Transverse colon (tissue), 4 donors: ENCODE data around the gene IL1B. TPM values are rescaled to one million over a fixed set of nuclear protein-coding genes. Genes with fewer than 3 reads are reported as not detected.

Experiments used
- DNase-seq: peaks from one replicate; pipeline ENCODE4 v3.0.0-alpha.2; 2019
- H3K27ac ChIP-seq, 4 donors: fragments of 200-600 bp; sonication (generic); 2 replicates each; pipeline ENCODE4 v1.5.1; 2016 to 2018; ENCODE audit warnings: inconsistent platforms in 4 of 4
- H3K27me3 ChIP-seq: fragments of 200-600 bp; sonication (generic); 2 replicates; pipeline ENCODE4 v1.5.1; 2017; ENCODE audit warnings: inconsistent platforms
- H3K36me3 ChIP-seq, 4 donors: fragments of 200-600 bp; sonication (generic); 2 replicates each; pipeline ENCODE4 v1.5.1; 2017 to 2019; ENCODE audit warnings: inconsistent platforms in 4 of 4
- H3K4me1 ChIP-seq, 4 donors: fragments of 200-600 bp; sonication (generic); 2 replicates each; pipeline ENCODE4 v1.5.1; 2017 to 2020; ENCODE audit warnings: inconsistent platforms in 4 of 4
- H3K4me3 ChIP-seq, 4 donors: fragments of 200-600 bp; sonication (generic); 1 replicate in 1 of 4; 2 replicates in 3 of 4; pipeline versions ENCODE4 v1.5.1 to v1.6.1; 2017 to 2019; ENCODE audit warnings: inconsistent platforms in 4 of 4
- H3K9me3 ChIP-seq, 2 donors: fragments of 200-600 bp; sonication (generic); 2 replicates each; pipeline ENCODE4 v1.5.1; 2017 to 2019; ENCODE audit warnings: inconsistent platforms in 2 of 2
- EP300 ChIP-seq: sonication (generic); formaldehyde crosslinking; IDR thresholded peaks from one replicate; pipeline ENCODE4 v1.6.1; 2017; ENCODE audit warnings: antibody characterized with exemption, low read depth
- POLR2A ChIP-seq: fragments of 450-650 bp; IDR thresholded peaks from one replicate; pipeline ENCODE4 v1.6.1; 2016; ENCODE audit warnings: antibody characterized with exemption, mild to moderate bottlenecking, moderate library complexity
- POLR2AphosphoS5 ChIP-seq, 3 donors: sonication (generic); formaldehyde crosslinking; IDR thresholded peaks; one replicate each; pipeline ENCODE4 v1.6.1; 2016; ENCODE audit warnings: antibody characterized with exemption in 3 of 3
- WGBS, 2 donors: methylation state at CpG; one replicate each; pipeline ENCODE4 v1.1.5; 2018; ENCODE audit warnings: low coverage in 1 of 2; 5-methylcytosine and 5-hydroxymethylcytosine counted together
- in situ Hi-C, 4 donors: fragments of 200-750 bp; cut with MboI; loops; one replicate each; pipeline versions ENCODE4 v1.15.0 to v1.15.1; 2017; ENCODE audit warnings: low sequenced_read_pairs in 3 of 4, low pct_ligation_motif_present in 1 of 4, low pct_unique_long_range_greater_than_20kb in 1 of 4
- intact Hi-C: fragments of 100-400 bp; cut with DNase I; formaldehyde crosslinking; loops from one replicate; pipeline ENCODE4 v1.15.1; 2023; ENCODE audit warnings: low total_unique reads
- total RNA-seq, 4 donors: library from RNA; depleted of rRNA; stranded (reverse); fragments of >200 nt; gene quantifications; one replicate each; pipeline ENCODE4 v1.1.0, GENCODE V29; 2016
- TF ChIP-seq, protein P1 (sequence below), 5 experiments: fragments of 200-600 bp in 3 of 5; fragments of 450-650 bp in 2 of 5; sonication (generic) in 3 of 5; IDR thresholded peaks; 1 replicate in 2 of 5; 2 replicates in 3 of 5; pipeline ENCODE4 v1.5.1; 2016 to 2017; ENCODE audit warnings: antibody characterized with exemption in 5 of 5, inconsistent platforms in 3 of 5, mild to moderate bottlenecking in 2 of 5, moderate library complexity in 1 of 5

The IL1B gene
- total RNA-seq, 4 donors from 2014 or later = 1.9 to 7.1 (median 4.6) TPM; not detected in 1

GRCh38 chr2:112787729-112788393 lies 48.7 kb downstream of the IL1B start:
- 87 to 89% methylated on average over 4 of the region's 4 CpGs for WGBS, 2 donors
- no peak overlapping the region for H3K4me3 ChIP-seq
- intact Hi-C loops (no loop called here), in situ Hi-C loops (no loop called here)
- H3K9me3 ChIP-seq = no peaks in the 10 kb centered on the region
- H3K4me1 ChIP-seq = peaks cover 0 to 5% (median 0%) of the 10 kb centered on the region in 4 donors
- no peak overlapping the region for H3K27ac ChIP-seq
- no peak for DNase-seq
- H3K27me3 ChIP-seq = no peaks in the 10 kb centered on the region
- TF ChIP-seq EP300 (no peak), POLR2AphosphoS5 (IDR thresholded peaks at IDR 0.05) (no peak), POLR2A (no peak)
- TF ChIP-seq, protein P1, sequence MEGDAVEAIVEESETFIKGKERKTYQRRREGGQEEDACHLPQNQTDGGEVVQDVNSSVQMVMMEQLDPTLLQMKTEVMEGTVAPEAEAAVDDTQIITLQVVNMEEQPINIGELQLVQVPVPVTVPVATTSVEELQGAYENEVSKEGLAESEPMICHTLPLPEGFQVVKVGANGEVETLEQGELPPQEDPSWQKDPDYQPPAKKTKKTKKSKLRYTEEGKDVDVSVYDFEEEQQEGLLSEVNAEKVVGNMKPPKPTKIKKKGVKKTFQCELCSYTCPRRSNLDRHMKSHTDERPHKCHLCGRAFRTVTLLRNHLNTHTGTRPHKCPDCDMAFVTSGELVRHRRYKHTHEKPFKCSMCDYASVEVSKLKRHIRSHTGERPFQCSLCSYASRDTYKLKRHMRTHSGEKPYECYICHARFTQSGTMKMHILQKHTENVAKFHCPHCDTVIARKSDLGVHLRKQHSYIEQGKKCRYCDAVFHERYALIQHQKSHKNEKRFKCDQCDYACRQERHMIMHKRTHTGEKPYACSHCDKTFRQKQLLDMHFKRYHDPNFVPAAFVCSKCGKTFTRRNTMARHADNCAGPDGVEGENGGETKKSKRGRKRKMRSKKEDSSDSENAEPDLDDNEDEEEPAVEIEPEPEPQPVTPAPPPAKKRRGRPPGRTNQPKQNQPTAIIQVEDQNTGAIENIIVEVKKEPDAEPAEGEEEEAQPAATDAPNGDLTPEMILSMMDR (IDR thresholded peaks at IDR 0.05) = no peak
- no peaks in the 10 kb centered on the region for H3K36me3 ChIP-seq

DNA sequence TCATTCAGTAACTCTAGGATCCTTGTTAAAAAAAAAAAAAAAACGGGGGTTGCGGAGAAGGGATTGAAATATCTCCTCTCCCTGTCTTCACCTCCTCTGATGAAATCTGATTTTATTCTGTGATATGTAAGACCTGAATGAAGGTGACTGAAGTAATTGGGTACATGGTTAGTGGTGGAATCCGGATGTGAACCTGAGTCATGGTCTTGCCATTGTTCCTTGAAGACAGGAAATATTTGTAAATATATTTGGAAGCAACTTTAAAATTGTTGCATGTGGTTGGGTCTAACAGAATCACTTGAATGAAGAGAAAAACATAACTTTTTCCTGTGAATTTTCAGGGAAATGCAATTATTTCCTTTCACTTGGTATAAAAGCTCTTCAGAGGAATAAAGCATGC lies 49.3 kb downstream of the IL1B start:
- intact Hi-C loops (no loop called here), in situ Hi-C loops (no loop called here)
- Histone ChIP-seq H3K27ac (no peak overlapping the region), H3K4me3 (no peak overlapping the region), H3K9me3 (no peaks in the 10 kb centered on the region), H3K36me3 (no peaks in the 10 kb centered on the region), H3K4me1 (peaks cover 0 to 5% (median 0%) of the 10 kb centered on the region in 4 donors), H3K27me3 (no peaks in the 10 kb centered on the region)
- WGBS, 2 donors = 90 to 96% methylated on average over 3 of the region's 3 CpGs
- no peak for DNase-seq
- no peak for TF ChIP-seq POLR2A
- TF ChIP-seq, protein P1 (IDR thresholded peaks at IDR 0.05) = no peak
- TF ChIP-seq POLR2AphosphoS5 (IDR thresholded peaks at IDR 0.05) = no peak
- no peak for TF ChIP-seq EP300

DNA sequence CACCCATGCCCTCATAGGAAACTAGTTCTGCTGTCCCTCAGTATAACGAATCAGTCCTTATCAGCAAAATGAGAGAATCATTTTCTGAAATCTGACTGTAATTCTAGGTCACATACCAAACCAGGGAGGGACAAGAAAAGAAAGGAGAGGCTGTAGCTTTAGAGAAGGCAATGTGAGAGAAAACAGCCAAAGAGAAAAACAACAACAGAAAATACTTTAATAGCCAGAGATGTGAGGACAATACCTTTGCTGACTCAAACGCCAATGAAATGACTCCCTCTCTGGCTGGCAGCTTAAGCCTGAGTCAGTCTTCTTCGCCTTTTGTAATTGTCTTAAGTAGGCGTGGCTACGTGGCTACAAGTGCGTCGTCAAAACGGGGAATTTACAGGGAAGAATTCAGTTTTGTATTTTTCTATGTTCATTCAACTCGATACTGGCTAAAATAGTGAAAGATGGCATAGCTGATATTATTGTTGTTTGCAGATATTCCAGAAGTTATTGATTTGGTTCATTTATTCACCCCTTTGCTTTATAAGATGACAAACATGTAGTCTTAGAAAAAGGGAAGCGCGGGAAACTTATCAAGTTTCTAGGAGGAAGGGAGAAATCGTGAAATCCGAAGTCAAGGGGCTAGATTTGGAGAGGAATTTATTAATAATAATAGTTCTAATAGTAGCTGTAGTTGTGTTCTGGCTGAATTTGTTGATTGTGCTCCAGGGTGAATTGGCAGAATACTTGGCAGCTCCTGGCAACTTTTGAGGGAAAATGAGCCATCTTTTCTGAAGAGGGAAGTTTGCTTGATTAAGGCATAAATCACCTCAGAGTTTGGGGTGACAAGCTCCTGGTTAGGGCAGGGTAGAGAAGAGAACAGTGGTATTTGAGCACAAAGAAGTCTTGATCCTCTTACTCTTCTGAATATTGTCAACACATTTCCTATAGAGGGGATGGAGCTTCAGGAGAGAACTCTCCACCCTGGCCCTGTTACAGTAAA lies 52.1 kb downstream of the IL1B start, which contains the start of gene IL1A:
TSS of gene IL1A (minus strand) at position 295 of the 991 bp plus-strand sequence. CDS start 723 bp downstream, outside the sequence.
- H3K36me3 ChIP-seq = no peaks in the 10 kb centered on the region
- H3K4me1 ChIP-seq = peaks cover 0 to 5% (median 0%) of the 10 kb centered on the region in 4 donors
- in situ Hi-C loops = no loop called here
- WGBS, 2 donors = 23 to 45% methylated on average over 13 of the region's 13 CpGs
- no peak within 1 kb of the TSS for H3K4me3 ChIP-seq
- no peaks in the 10 kb centered on the region for H3K27me3 ChIP-seq
- no peaks in the 10 kb centered on the region for H3K9me3 ChIP-seq
- no peak for DNase-seq
- TF ChIP-seq POLR2AphosphoS5 (IDR thresholded peaks at IDR 0.05) (no peak), EP300 (no peak), POLR2A (no peak)
- TF ChIP-seq, protein P1 (IDR thresholded peaks at IDR 0.05) = no peak
- H3K27ac ChIP-seq = no peak within 1 kb of the TSS
- intact Hi-C loops = no loop called here

- no peak for DNase-seq
- H3K27me3 ChIP-seq = no peaks in the 10 kb centered on the region
- no peaks in the 10 kb centered on the region for H3K9me3 ChIP-seq
- no peaks in the 10 kb centered on the region for H3K36me3 ChIP-seq
- peaks cover 0 to 5% (median 0%) of the 10 kb centered on the region in 4 donors for H3K4me1 ChIP-seq
- no peak overlapping the region for H3K4me3 ChIP-seq
- in situ Hi-C loops (no loop called here), intact Hi-C loops (no loop called here)
- TF ChIP-seq, protein P1 (IDR thresholded peaks at IDR 0.05) = no peak
- TF ChIP-seq EP300 = no peak
- TF ChIP-seq POLR2A = no peak
- TF ChIP-seq POLR2AphosphoS5 (IDR thresholded peaks at IDR 0.05) = no peak
- 87 to 95% methylated on average over 3 of the region's 3 CpGs for WGBS, 2 donors
- H3K27ac ChIP-seq = no peak overlapping the region
Observed at GRCh38 chr2:112783187-112783714, 53.3 kb downstream of the IL1B start.
